Activated CD8-positive, alpha-beta memory T cell treated with anti-CD3 and anti-CD28 coated beads, Interleukin-2, amount 10 ng/mL, durations not matched to agents 7 days and 5 days (primary cell): ENCODE results near the gene PM20D1. TPM values are rescaled to one million over a fixed set of nuclear protein-coding genes. Genes with fewer than 3 reads are reported as not detected.

Experiments
- total RNA-seq, 2 experiments: library from RNA; stranded (reverse); gene quantifications; one replicate each; pipeline ENCODE4 v1.2.3, GENCODE V29; 2021

Gene PM20D1
- total RNA-seq, 2 experiments from 2014 or later: 0.30 to 0.44 TPM

Other genes starting within 250 kb of the PM20D1 start
- 10 to 100 TPM; 70.9 to 79.7 TPM for gene ELK4, start 218.1 kb downstream of the PM20D1 start, total RNA-seq
- not detected for gene SLC45A3, start 169.6 kb downstream of the PM20D1 start, total RNA-seq
- gene NUCKS1, start 100.0 kb downstream of the PM20D1 start, total RNA-seq: 100 to 1,000 TPM; 179 to 211 TPM
- 10 to 100 TPM; 51.0 to 61.4 TPM for gene RAB29, start 74.7 kb downstream of the PM20D1 start, total RNA-seq
- 10 to 100 TPM; 13.3 to 16.7 TPM for gene SLC41A1, start 36.9 kb downstream of the PM20D1 start, total RNA-seq
- not detected for gene SLC26A9, start 93.3 kb upstream of the PM20D1 start, total RNA-seq
- not detected for gene RAB7B, start 153.3 kb upstream of the PM20D1 start, total RNA-seq
- gene CTSE, start 173.8 kb upstream of the PM20D1 start, total RNA-seq: not detected
- gene RHEX, start 203.0 kb upstream of the PM20D1 start, total RNA-seq: not detected